HepG2 (cell line): ENCODE results near the gene NUBP1. TPM values are rescaled to one million over a fixed set of nuclear protein-coding genes. Genes with fewer than 3 reads are reported as not detected.

Experiments
- ATAC-seq: fragments of 200-7000 bp; cut with Tn5 transposase; 3 replicates; pipeline ENCODE4 v1.9.1; 2020; ENCODE audit warnings: mild to moderate bottlenecking, moderate library complexity
- BruUV-seq: library from RNA; stranded (reverse); fragments of 400-500 nt; replicated peaks from 2 replicates; lab custom pipeline; 2021; lab: Mats Ljungman, UMichigan
- CTCF ChIA-PET: fragments of 300-600 bp; formaldehyde crosslinking; extraction: SDS; loops from one replicate; lab custom pipeline; 2021; ENCODE audit warnings: low total read pairs, inconsistent platforms, low intra/inter-chr PET ratio; lab: Yijun Ruan, JAX
- POLR2A ChIA-PET: fragments of 350-600 bp; sonication (Branson Sonifier 250); formaldehyde crosslinking; loops from one replicate; lab custom pipeline; 2020; ENCODE audit warnings: antibody characterized with exemption, inconsistent platforms; lab: Yijun Ruan, JAX
- DNase-seq: peaks from one replicate; pipeline ENCODE4 v3.0.0-alpha.2; 2015; ENCODE audit warnings: low spot score
- FAIRE-seq: peaks from 3 replicates; lab custom pipeline; 2011; peaks lifted over from hg19 to GRCh38; lab: Jason Lieb, UNC
- H2AFZ ChIP-seq: one replicate; pipeline ENCODE4 v1.6.1; 2011; ENCODE audit warnings: low read length, inconsistent platforms
- H3K27ac ChIP-seq: fragments of 300-600 bp; 3 replicates; pipeline ENCODE4 v1.8.0; 2011; ENCODE audit warnings: mixed run types, mild to moderate bottlenecking, mixed read lengths, low read length, inconsistent platforms; ENCODE audit not compliant: insufficient read depth; ENCODE audit errors: extremely low read length
- H3K27me3 ChIP-seq, 2 experiments: fragments of 200-600 bp in 1 of 2; 2 replicates in 1 of 2; 3 replicates in 1 of 2; pipeline versions ENCODE4 v1.6.0 to v1.8.0; 2011; ENCODE audit warnings: low read length in 2 of 2, mild to moderate bottlenecking in 2 of 2, moderate library complexity in 2 of 2, inconsistent platforms in 1 of 2; ENCODE audit not compliant: insufficient read depth in 2 of 2, control insufficient read depth in 1 of 2
- H3K36me3 ChIP-seq, 2 experiments: fragments of 200-600 bp in 1 of 2; replicated peaks in 1 of 2; 2 replicates in 1 of 2; 3 replicates in 1 of 2; pipeline versions ENCODE4 v1.5.1 to v1.8.0; 2011; ENCODE audit warnings: low read length in 2 of 2, inconsistent platforms in 1 of 2; ENCODE audit not compliant: insufficient read depth in 2 of 2, control insufficient read depth in 1 of 2
- H3K4me1 ChIP-seq: 2 replicates; pipeline ENCODE4 v1.5.1; 2012; ENCODE audit warnings: low read length, inconsistent platforms; ENCODE audit not compliant: insufficient read depth
- H3K4me2 ChIP-seq: 2 replicates; pipeline ENCODE4 v1.6.0; 2011; ENCODE audit warnings: low read depth, low read length, inconsistent platforms
- H3K4me3 ChIP-seq, 3 experiments: fragments of 200-600 bp in 1 of 3; sonication (generic), shearing (Covaris generic) in 1 of 3; replicated peaks in 1 of 3; 2 replicates each; pipeline ENCODE4 v1.5.1; 2011 to 2016; ENCODE audit warnings: low read length in 3 of 3, inconsistent platforms in 2 of 3, low read depth in 2 of 3, mild to moderate bottlenecking in 2 of 3, control low read depth in 1 of 3, mixed read lengths in 1 of 3; ENCODE audit not compliant: insufficient read depth in 1 of 3
- H3K79me2 ChIP-seq: one replicate; pipeline ENCODE4 v1.6.1; 2011; ENCODE audit warnings: low read length, inconsistent platforms; ENCODE audit not compliant: insufficient read depth
- H3K9ac ChIP-seq: 2 replicates; pipeline ENCODE4 v1.6.0; 2011; ENCODE audit warnings: mild to moderate bottlenecking, low read depth, low read length, inconsistent platforms; ENCODE audit not compliant: insufficient read depth
- H3K9me3 ChIP-seq: 2 replicates; pipeline ENCODE4 v1.5.1; 2012; ENCODE audit warnings: mild to moderate bottlenecking, low read length
- H4K20me1 ChIP-seq: 2 replicates; pipeline ENCODE4 v1.6.0; 2011; ENCODE audit warnings: inconsistent platforms, mild to moderate bottlenecking, low read length, moderate library complexity; ENCODE audit not compliant: insufficient read depth
- ARNT ChIP-seq: fragments of 450-650 bp; IDR thresholded peaks from 2 replicates; pipeline ENCODE4 v1.6.1; 2017
- ASH2L ChIP-seq: fragments of 300-600, 200-600 bp; sonication (generic); IDR thresholded peaks from 2 replicates; pipeline ENCODE4 v1.7.0; 2017; ENCODE audit warnings: low read depth, mild to moderate bottlenecking, moderate library complexity, mixed read lengths, low read length; ENCODE audit not compliant: insufficient read length
- CCDC6 ChIP-seq: sonication (generic); formaldehyde crosslinking; IDR thresholded peaks from 2 replicates; pipeline ENCODE4 v1.8.1; 2022; ENCODE audit warnings: mild to moderate bottlenecking, missing genetic modification reagents, moderate library complexity
- MXD4 ChIP-seq: IDR thresholded peaks from 2 replicates; pipeline ENCODE4 v1.6.1; 2016; ENCODE audit warnings: mild to moderate bottlenecking, missing biosample characterization, missing genetic modification reagents
- SALL1 ChIP-seq: sonication (generic); formaldehyde crosslinking; IDR thresholded peaks from 2 replicates; pipeline ENCODE4 v1.8.0; 2022; ENCODE audit warnings: mild to moderate bottlenecking, missing genetic modification reagents
- SSRP1 ChIP-seq: IDR thresholded peaks from 2 replicates; pipeline ENCODE4 v1.6.1; 2016; ENCODE audit warnings: control low read depth
- SUZ12 ChIP-seq: fragments of 150-350 bp; IDR thresholded peaks from 2 replicates; pipeline ENCODE4 v1.6.1; 2014; ENCODE audit warnings: low read depth, low read length
- ZNF160 ChIP-seq: sonication (generic); formaldehyde crosslinking; IDR thresholded peaks from 2 replicates; pipeline ENCODE4 v1.8.0; 2022; ENCODE audit warnings: mild to moderate bottlenecking, inconsistent platforms, missing genetic modification reagents
- ZNF33B ChIP-seq: sonication (generic); formaldehyde crosslinking; IDR thresholded peaks from 2 replicates; pipeline ENCODE4 v1.5.1; 2020; ENCODE audit warnings: mild to moderate bottlenecking, missing genetic modification reagents
- ZNF382 ChIP-seq: sonication (generic); formaldehyde crosslinking; IDR thresholded peaks from 2 replicates; pipeline ENCODE4 v1.5.0; 2020; ENCODE audit warnings: missing genetic modification reagents, mild to moderate bottlenecking, borderline replicate concordance
- ZNF570 ChIP-seq: sonication (generic); formaldehyde crosslinking; IDR thresholded peaks from 2 replicates; pipeline ENCODE4 v1.4.0; 2020; ENCODE audit warnings: mild to moderate bottlenecking, missing genetic modification reagents, borderline replicate concordance
- ZNF766 ChIP-seq: sonication (generic); formaldehyde crosslinking; IDR thresholded peaks from 2 replicates; pipeline ENCODE4 v1.5.0; 2020; ENCODE audit warnings: missing genetic modification reagents, borderline replicate concordance
- WGBS: methylation state at CpG from one replicate; pipeline ENCODE4 v1.1.6; 2017; ENCODE audit warnings: low lambda C conversion rate; 5-methylcytosine and 5-hydroxymethylcytosine counted together
- in situ Hi-C: cut with HindIII; loops from 2 replicates; pipeline ENCODE4 v1.10.0; 2017; ENCODE audit warnings: low pct_unique_long_range_greater_than_20kb; ENCODE audit not compliant: extremely low pct_ligation_motif_present
- intact Hi-C: fragments of 100-400 bp; cut with micrococcal nuclease; formaldehyde crosslinking; loops from one replicate; pipeline ENCODE4 v1.10.0; 2022; ENCODE audit not compliant: unreplicated experiment
- polyA plus RNA-seq, 8 experiments: library from polyadenylated mRNA; depleted of rRNA in 3 of 8; stranded (reverse) in 7 of 8; unstranded in 1 of 8; fragments of >200 nt; fragmentation: Illumina TruSeq in 4 of 8; extraction: Trizol in 4 of 8; gene quantifications; 2 replicates each; pipeline versions ENCODE4 v1.2.1 to v1.2.3, GENCODE V29; 2011 to 2016; ENCODE audit warnings: low read depth in 4 of 8, missing spikeins in 1 of 8, mixed read lengths in 1 of 8; ENCODE audit not compliant: insufficient read depth in 1 of 8
- total RNA-seq, 5 experiments: library from RNA; depleted of rRNA; stranded (reverse); fragments of >200 nt; fragmentation: Illumina TruSeq; extraction: Trizol; gene quantifications; 2 replicates each; pipeline ENCODE4 v1.2.3, GENCODE V29; 2016; ENCODE audit warnings: low read depth in 1 of 5
- TF ChIP-seq, protein P1 (sequence below): IDR thresholded peaks from 2 replicates; pipeline ENCODE4 v1.6.1; 2016; ENCODE audit warnings: low read depth, control low read depth
- TF ChIP-seq, protein P2 (sequence below): sonication (generic); formaldehyde crosslinking; conservative IDR thresholded peaks from 2 replicates; pipeline ENCODE4 v1.8.1; 2023; ENCODE audit warnings: missing genetic modification reagents

The NUBP1 gene
- total and polyA plus RNA-seq, 2 of the 13 experiments (the other 11 are each of a cell fraction or from before 2014, with no cell fraction given): 53.5 to 70.4 TPM

DNA sequence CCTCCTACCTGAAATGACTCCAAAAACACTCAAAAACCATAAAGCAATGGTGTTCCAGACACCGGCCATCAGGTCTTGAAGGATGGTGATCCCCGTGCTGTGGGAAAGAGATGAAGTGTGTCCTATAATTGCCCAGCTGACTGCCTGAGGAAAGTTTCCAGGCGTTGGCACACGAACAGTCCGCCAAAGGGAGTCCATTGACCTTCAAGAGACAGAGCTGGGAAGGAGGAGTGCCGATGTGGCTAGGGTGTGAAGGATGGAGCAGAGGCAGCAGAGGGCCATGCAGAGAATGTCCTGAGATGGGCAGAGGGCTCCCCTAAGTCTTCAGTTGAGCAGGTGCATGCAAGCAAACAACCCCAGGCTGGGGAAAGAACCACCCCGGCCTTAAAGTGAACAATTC is 11.9 kb upstream of the NUBP1 start:
- H3K9me3 ChIP-seq: 0 out of 2 replicates have a peak, but pooled peaks cover 3% of the 10 kb centered on the region
- no peak overlapping the region for H2AFZ ChIP-seq
- no peaks in the 10 kb centered on the region for H4K20me1 ChIP-seq
- in situ Hi-C loops (no loop called here), intact Hi-C loops (loop anchor here (10.0 kb wide), 1 partner anchor 347 kb away; the partner anchor contains the start of gene ATF7IP2)
- BruUV-seq: no TSS peak
- H3K9ac ChIP-seq: no peak overlapping the region
- no peaks in the 10 kb centered on the region for H3K27me3 ChIP-seq
- no peak for FAIRE-seq
- ChIA-PET CTCF (no interaction called here), POLR2A (interaction anchor here (1.3 kb wide), 1 partner anchor 12 kb away, joined by 6 read pairs; the partner anchor contains the start of gene NUBP1)
- peaks cover 32% of the 10 kb centered on the region for H3K4me1 ChIP-seq
- H3K36me3 ChIP-seq: no peaks in the 10 kb centered on the region
- WGBS: 44% methylated on average over 7 of the region's 7 CpGs
- ATAC-seq: no peak
- H3K4me2 ChIP-seq: no peak overlapping the region
- H3K4me3 ChIP-seq: no peak overlapping the region
- no peak for DNase-seq
- no peaks in the 10 kb centered on the region for H3K79me2 ChIP-seq
- TF ChIP-seq, protein P1, sequence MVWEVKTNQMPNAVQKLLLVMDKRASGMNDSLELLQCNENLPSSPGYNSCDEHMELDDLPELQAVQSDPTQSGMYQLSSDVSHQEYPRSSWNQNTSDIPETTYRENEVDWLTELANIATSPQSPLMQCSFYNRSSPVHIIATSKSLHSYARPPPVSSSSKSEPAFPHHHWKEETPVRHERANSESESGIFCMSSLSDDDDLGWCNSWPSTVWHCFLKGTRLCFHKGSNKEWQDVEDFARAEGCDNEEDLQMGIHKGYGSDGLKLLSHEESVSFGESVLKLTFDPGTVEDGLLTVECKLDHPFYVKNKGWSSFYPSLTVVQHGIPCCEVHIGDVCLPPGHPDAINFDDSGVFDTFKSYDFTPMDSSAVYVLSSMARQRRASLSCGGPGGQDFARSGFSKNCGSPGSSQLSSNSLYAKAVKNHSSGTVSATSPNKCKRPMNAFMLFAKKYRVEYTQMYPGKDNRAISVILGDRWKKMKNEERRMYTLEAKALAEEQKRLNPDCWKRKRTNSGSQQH (CRISPR knock-in tag): no peak
- TF ChIP-seq ASH2L (no peak), ZNF382 (CRISPR knock-in tag) (no peak), CCDC6 (CRISPR knock-in tag) (no peak), ZNF570 (CRISPR knock-in tag) (no peak), ZNF766 (CRISPR knock-in tag) (no peak), SUZ12 (no peak), SALL1 (CRISPR knock-in tag) (no peak), MXD4 (no peak), SSRP1 (CRISPR knock-in tag) (no peak), ZNF33B (CRISPR knock-in tag) (no peak), ZNF160 (CRISPR knock-in tag) (no peak), ARNT (no peak)
- TF ChIP-seq, protein P2, sequence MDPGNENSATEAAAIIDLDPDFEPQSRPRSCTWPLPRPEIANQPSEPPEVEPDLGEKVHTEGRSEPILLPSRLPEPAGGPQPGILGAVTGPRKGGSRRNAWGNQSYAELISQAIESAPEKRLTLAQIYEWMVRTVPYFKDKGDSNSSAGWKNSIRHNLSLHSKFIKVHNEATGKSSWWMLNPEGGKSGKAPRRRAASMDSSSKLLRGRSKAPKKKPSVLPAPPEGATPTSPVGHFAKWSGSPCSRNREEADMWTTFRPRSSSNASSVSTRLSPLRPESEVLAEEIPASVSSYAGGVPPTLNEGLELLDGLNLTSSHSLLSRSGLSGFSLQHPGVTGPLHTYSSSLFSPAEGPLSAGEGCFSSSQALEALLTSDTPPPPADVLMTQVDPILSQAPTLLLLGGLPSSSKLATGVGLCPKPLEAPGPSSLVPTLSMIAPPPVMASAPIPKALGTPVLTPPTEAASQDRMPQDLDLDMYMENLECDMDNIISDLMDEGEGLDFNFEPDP: no peak
- H3K27ac ChIP-seq: no peak overlapping the region
